HepG2 (cell line): ENCODE measurements around the gene HMCN2. TPM values are rescaled to one million over a fixed set of nuclear protein-coding genes. Genes with fewer than 3 reads are reported as not detected.

Experiments used
- GABPB1 ChIP-seq: IDR thresholded peaks from 2 replicates; pipeline ENCODE4 v1.6.1; 2016; ENCODE audit warnings: mild to moderate bottlenecking, missing genetic modification reagents, moderate library complexity, missing compliant biosample characterization
- GATA4 ChIP-seq: sonication (generic); IDR thresholded peaks from 2 replicates; pipeline ENCODE4 v1.6.1; 2016; ENCODE audit warnings: antibody characterized with exemption, low read depth, borderline replicate concordance
- HNRNPL ChIP-seq: fragments of 200-400 bp; formaldehyde crosslinking; IDR thresholded peaks from 2 replicates; pipeline ENCODE4 v1.6.1; 2017; ENCODE audit warnings: mild to moderate bottlenecking, low read depth, low read length
- HOXD1 ChIP-seq: sonication (generic); formaldehyde crosslinking; IDR thresholded peaks from 2 replicates; pipeline ENCODE4 v1.5.0; 2020; ENCODE audit warnings: missing genetic modification reagents
- IKZF4 ChIP-seq: sonication (generic); formaldehyde crosslinking; IDR thresholded peaks from 2 replicates; pipeline ENCODE4 v1.5.1; 2020; ENCODE audit warnings: borderline replicate concordance, mild to moderate bottlenecking, low read depth, missing genetic modification reagents; ENCODE audit errors: not compliant biosample characterization
- NR2F2 ChIP-seq: IDR thresholded peaks from 2 replicates; pipeline ENCODE4 v1.6.1; 2012; ENCODE audit warnings: low read depth, inconsistent platforms, borderline replicate concordance
- PHF21A ChIP-seq: sonication (generic); formaldehyde crosslinking; IDR thresholded peaks from 2 replicates; pipeline ENCODE4 v1.5.0; 2020; ENCODE audit warnings: mild to moderate bottlenecking, missing genetic modification reagents
- RELA ChIP-seq: sonication (generic); formaldehyde crosslinking; IDR thresholded peaks from 2 replicates; pipeline ENCODE4 v1.4.0; 2020; ENCODE audit warnings: missing genetic modification reagents
- RXRA ChIP-seq: sonication (generic); formaldehyde crosslinking; IDR thresholded peaks from 2 replicates; pipeline ENCODE4 v1.5.1; 2020; ENCODE audit warnings: missing genetic modification reagents
- SMAD1 ChIP-seq: sonication (generic); formaldehyde crosslinking; IDR thresholded peaks from 2 replicates; pipeline ENCODE4 v1.4.0; 2020; ENCODE audit warnings: missing genetic modification reagents, low read depth, mild to moderate bottlenecking, borderline replicate concordance
- ZBTB3 ChIP-seq: sonication (generic); formaldehyde crosslinking; IDR thresholded peaks from 2 replicates; pipeline ENCODE4 v1.4.0; 2020; ENCODE audit warnings: low read depth, mild to moderate bottlenecking, moderate library complexity, missing genetic modification reagents, borderline replicate concordance
- ZFP37 ChIP-seq: sonication (generic); formaldehyde crosslinking; IDR thresholded peaks from 2 replicates; pipeline ENCODE4 v1.4.0; 2020; ENCODE audit warnings: missing genetic modification reagents, borderline replicate concordance
- ZFP90 ChIP-seq: sonication (generic); formaldehyde crosslinking; IDR thresholded peaks from 2 replicates; pipeline ENCODE4 v1.8.0; 2022; ENCODE audit warnings: missing genetic modification reagents, mild to moderate bottlenecking, inconsistent platforms, borderline replicate concordance
- ZNF12 ChIP-seq: sonication (generic); formaldehyde crosslinking; IDR thresholded peaks from 2 replicates; pipeline ENCODE4 v1.5.0; 2020; ENCODE audit warnings: missing genetic modification reagents
- ZNF576 ChIP-seq: sonication (generic); formaldehyde crosslinking; IDR thresholded peaks from 2 replicates; pipeline ENCODE4 v1.4.0; 2020; ENCODE audit warnings: mild to moderate bottlenecking, missing genetic modification reagents
- ZNF703 ChIP-seq: sonication (generic); formaldehyde crosslinking; IDR thresholded peaks from 2 replicates; pipeline ENCODE4 v1.5.1; 2020; ENCODE audit warnings: missing genetic modification reagents, mild to moderate bottlenecking, moderate library complexity, borderline replicate concordance
- ZNF780A ChIP-seq: sonication (generic); formaldehyde crosslinking; IDR thresholded peaks from 2 replicates; pipeline ENCODE4 v1.8.0; 2022; ENCODE audit warnings: mild to moderate bottlenecking, missing genetic modification reagents, moderate library complexity
- ZNF841 ChIP-seq: sonication (generic); formaldehyde crosslinking; IDR thresholded peaks from 2 replicates; pipeline ENCODE4 v1.8.1; 2023; ENCODE audit warnings: missing genetic modification reagents, borderline replicate concordance
- polyA plus RNA-seq, 8 experiments: library from polyadenylated mRNA; depleted of rRNA in 3 of 8; stranded (reverse) in 7 of 8; unstranded in 1 of 8; fragments of >200 nt; fragmentation: Illumina TruSeq in 4 of 8; extraction: Trizol in 4 of 8; gene quantifications; 2 replicates each; pipeline versions ENCODE4 v1.2.1 to v1.2.3, GENCODE V29; 2011 to 2016; ENCODE audit warnings: low read depth in 4 of 8, missing spikeins in 1 of 8, mixed read lengths in 1 of 8; ENCODE audit not compliant: insufficient read depth in 1 of 8
- total RNA-seq, 5 experiments: library from RNA; depleted of rRNA; stranded (reverse); fragments of >200 nt; fragmentation: Illumina TruSeq; extraction: Trizol; gene quantifications; 2 replicates each; pipeline ENCODE4 v1.2.3, GENCODE V29; 2016; ENCODE audit warnings: low read depth in 1 of 5
- TF ChIP-seq, protein P1 (sequence below): sonication (generic); formaldehyde crosslinking; IDR thresholded peaks from 2 replicates; pipeline ENCODE4 v1.4.0; 2020; ENCODE audit warnings: mild to moderate bottlenecking, missing genetic modification reagents
- TF ChIP-seq, protein P2 (sequence below): sonication (generic); formaldehyde crosslinking; IDR thresholded peaks from 2 replicates; pipeline ENCODE4 v1.4.0; 2020; ENCODE audit warnings: missing genetic modification reagents, borderline replicate concordance

HMCN2 gene
- total and polyA plus RNA-seq, 2 of the 13 experiments (the other 11 are each of a cell fraction or from before 2014, with no cell fraction given) = 0.09 TPM; not detected in 1

DNA sequence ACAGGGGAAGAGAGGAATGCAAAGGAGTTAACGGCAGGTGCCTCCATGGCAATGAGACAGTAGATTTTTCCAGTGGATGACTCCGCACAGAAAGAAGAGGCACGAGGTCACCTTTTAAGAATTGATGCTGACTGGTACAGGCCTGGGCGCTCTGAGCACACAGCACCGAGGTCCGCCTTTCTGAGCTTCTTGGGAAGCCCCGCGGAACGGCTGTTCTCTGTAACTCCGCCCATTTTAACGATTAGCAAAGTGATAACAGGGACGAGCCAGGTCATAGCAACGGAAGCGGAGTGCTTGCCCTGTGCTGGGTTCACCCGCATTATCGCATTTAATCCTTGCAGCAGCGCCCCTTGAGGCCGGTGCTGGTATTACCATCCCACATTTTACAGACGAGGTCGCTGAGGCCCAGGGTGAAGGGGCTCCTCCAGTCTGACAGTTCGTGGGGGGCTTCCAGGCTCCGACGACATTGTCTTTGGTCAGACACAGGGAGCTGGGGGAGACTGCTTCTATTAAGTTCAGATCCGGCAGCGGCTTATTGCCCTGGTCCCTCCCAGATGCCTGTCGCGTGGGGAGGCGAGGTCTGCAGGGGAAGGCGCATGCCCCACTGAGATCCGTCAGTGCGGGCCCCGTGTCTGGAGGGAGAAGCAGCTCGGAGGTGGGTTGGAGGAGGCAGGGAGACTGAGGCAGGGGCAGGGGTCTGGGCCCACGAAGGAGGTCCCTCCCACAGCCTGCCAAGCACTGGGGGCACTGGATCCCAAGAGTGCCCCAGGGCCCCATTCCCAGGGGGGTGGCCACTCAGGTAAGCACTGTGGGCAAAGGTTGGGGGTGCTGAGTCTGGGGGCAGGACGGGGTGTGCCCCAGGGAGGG is 22.3 kb upstream of the HMCN2 start (continued):
- TF ChIP-seq, protein P1, sequence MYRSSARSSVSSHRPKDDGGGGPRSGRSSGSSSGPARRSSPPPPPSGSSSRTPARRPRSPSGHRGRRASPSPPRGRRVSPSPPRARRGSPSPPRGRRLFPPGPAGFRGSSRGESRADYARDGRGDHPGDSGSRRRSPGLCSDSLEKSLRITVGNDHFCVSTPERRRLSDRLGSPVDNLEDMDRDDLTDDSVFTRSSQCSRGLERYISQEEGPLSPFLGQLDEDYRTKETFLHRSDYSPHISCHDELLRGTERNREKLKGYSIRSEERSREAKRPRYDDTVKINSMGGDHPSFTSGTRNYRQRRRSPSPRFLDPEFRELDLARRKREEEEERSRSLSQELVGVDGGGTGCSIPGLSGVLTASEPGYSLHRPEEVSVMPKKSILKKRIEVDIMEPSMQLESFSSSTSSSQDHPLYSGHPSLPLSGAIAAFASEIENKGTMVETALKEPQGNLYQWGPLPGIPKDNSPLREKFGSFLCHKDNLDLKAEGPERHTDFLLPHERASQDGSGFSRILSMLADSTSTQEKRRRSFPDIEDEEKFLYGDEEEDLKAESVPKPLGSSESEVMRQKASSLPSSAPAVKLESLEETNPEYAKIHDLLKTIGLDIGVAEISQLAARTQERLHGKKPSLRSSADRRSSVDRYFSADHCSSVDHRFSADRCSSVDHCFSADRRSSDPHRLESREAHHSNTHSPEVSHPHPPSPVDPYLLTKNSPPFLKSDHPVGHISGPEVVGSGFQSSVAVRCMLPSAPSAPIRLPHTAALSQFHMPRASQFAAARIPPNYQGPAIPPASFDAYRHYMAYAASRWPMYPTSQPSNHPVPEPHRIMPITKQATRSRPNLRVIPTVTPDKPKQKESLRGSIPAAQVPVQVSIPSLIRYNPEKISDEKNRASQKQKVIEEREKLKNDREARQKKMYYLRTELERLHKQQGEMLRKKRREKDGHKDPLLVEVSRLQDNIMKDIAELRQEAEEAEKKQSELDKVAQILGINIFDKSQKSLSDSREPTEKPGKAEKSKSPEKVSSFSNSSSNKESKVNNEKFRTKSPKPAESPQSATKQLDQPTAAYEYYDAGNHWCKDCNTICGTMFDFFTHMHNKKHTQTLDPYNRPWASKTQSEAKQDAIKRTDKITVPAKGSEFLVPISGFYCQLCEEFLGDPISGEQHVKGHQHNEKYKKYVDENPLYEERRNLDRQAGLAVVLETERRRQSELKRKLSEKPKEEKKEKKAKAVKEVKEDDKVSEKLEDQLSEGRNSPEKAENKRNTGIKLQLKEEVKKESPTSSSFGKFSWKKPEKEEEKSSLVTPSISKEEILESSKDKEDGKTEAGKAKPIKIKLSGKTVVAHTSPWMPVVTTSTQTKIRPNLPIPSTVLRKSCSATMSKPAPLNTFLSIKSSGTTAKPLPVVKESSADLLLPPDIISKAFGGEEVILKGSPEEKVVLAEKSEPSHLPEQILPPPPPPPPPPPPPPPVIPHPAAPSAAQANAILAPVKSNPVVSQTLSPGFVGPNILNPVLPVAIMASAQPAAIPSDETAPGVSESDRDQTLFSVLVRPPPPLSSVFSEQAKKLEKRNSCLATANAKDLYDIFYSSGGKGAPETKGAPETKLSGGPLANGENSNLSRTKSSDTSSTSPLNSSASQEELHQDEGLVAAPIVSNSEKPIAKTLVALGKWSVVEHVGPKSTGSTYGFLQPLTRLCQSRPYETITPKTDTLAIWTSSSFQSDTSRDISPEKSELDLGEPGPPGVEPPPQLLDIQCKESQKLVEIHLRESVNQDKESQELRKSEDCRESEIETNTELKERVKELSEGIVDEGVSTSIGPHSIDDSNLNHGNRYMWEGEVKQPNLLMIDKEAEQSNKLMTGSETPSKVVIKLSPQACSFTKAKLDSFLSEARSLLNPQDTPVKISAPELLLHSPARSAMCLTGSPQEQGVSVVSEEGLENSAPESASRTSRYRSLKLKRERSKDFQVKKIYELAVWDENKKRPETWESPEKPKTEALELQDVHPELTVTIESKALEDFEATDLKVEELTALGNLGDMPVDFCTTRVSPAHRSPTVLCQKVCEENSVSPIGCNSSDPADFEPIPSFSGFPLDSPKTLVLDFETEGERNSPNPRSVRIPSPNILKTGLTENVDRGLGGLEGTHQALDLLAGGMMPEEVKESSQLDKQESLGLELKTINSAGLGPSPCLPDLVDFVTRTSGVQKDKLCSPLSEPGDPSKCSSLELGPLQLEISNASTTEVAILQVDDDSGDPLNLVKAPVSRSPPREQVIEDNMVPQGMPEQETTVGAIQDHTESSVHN (CRISPR knock-in tag) = 0 out of 2 replicates have a peak, but pooled peaks have one; percentile 25
- TF ChIP-seq ZFP37 (CRISPR knock-in tag) (no peak), GABPB1 (CRISPR knock-in tag) (peak; percentile 48), ZFP90 (no peak), ZNF576 (CRISPR knock-in tag) (no peak), NR2F2 (no peak), PHF21A (CRISPR knock-in tag) (no peak), ZBTB3 (CRISPR knock-in tag) (no peak), IKZF4 (CRISPR knock-in tag) (no peak), GATA4 (no peak), ZNF841 (CRISPR knock-in tag) (no peak), ZNF780A (CRISPR knock-in tag) (no peak), HNRNPL (no peak), HOXD1 (CRISPR knock-in tag) (no peak), ZNF12 (no peak), RELA (CRISPR knock-in tag) (no peak), ZNF703 (CRISPR knock-in tag) (no peak), SMAD1 (no peak), RXRA (CRISPR knock-in tag) (peak; percentile 61)
- TF ChIP-seq, protein P2, sequence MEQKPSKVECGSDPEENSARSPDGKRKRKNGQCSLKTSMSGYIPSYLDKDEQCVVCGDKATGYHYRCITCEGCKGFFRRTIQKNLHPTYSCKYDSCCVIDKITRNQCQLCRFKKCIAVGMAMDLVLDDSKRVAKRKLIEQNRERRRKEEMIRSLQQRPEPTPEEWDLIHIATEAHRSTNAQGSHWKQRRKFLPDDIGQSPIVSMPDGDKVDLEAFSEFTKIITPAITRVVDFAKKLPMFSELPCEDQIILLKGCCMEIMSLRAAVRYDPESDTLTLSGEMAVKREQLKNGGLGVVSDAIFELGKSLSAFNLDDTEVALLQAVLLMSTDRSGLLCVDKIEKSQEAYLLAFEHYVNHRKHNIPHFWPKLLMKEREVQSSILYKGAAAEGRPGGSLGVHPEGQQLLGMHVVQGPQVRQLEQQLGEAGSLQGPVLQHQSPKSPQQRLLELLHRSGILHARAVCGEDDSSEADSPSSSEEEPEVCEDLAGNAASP (CRISPR knock-in tag) = peak; percentile 14; the same call in 1 of the 2 replicates
